Gastroesophageal sphincter (tissue), 3 donors: Measurements from ENCODE around the gene LAMTOR1.

Experiments
- CTCF ChIP-seq, 4 experiments: fragments of 200-600 bp in 2 of 4; fragments of 450-650 bp in 2 of 4; sonication (generic) in 1 of 4; IDR thresholded peaks; one replicate each; pipeline ENCODE4 v1.5.1; 2017 to 2019; ENCODE audit warnings: antibody characterized with exemption in 4 of 4, mild to moderate bottlenecking in 2 of 4, moderate library complexity in 2 of 4
- EP300 ChIP-seq: sonication (generic); formaldehyde crosslinking; IDR thresholded peaks from one replicate; pipeline ENCODE4 v1.6.1; 2017; ENCODE audit warnings: antibody characterized with exemption, mild to moderate bottlenecking
- POLR2A ChIP-seq, 2 donors: fragments of 450-650 bp; IDR thresholded peaks; one replicate each; pipeline ENCODE4 v1.6.1; 2017; ENCODE audit warnings: antibody characterized with exemption in 2 of 2, mild to moderate bottlenecking in 2 of 2, moderate library complexity in 1 of 2
- POLR2AphosphoS5 ChIP-seq: sonication (generic); formaldehyde crosslinking; IDR thresholded peaks from one replicate; pipeline ENCODE4 v1.6.1; 2017; ENCODE audit warnings: antibody characterized with exemption

- TF ChIP-seq POLR2A (IDR thresholded peaks at IDR 0.05) (no peak), POLR2AphosphoS5 (no peak), CTCF (IDR thresholded peaks at IDR 0.05) (no peak), EP300 (no peak)
Observed at GRCh38 chr11:72122607-72123006, 19.5 kb upstream of the LAMTOR1 start.
